H54 (cell line): ENCODE measurements around the gene SYNE2.
"Not testable (repeated sequence)": the region's sequence is repeated elsewhere in the genome, so short reads cannot be mapped to it uniquely, and the experiment has no call there.

Experiments used
- DNase-seq: peaks from one replicate; pipeline ENCODE4 v3.0.0; 2011; ENCODE audit warnings: low spot score, mixed read lengths; ENCODE audit not compliant: insufficient read length
- FAIRE-seq: peaks from 3 replicates; lab custom pipeline; 2011; peaks lifted over from hg19 to GRCh38; lab: Jason Lieb, UNC
- POLR2A ChIP-seq: IDR thresholded peaks from 2 replicates; pipeline ENCODE4 v1.6.1; 2011; ENCODE audit warnings: low read depth, mild to moderate bottlenecking, low read length

Gene SYNE2

DNA sequence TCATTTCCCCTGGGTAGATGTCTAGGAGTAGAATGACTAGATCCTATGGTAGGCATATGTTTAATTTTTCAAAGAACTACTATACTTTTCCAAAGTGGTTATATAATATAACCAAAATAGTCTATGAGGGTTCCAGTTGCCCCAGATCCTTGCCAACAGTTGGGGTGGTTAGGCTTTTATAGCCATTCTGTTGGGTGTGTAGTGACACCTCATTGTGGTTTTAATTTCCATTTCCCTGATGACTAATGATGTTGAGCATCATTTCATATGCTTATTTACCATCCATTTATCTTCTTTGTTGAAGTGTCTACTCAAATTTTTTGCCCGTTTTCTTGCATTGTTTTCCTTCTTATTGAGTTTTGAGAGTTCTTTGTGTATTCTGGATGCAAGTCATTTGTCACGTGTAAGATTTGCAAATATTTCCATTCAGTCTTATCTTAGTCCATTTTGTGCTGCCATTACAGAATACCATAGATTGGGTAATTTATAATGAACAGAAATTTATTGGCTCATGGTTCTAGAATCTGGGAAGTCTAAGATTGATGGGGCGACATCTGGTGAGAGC lies 4.7 kb downstream of the SYNE2 start:
- TF ChIP-seq POLR2A: no peak
- DNase-seq: no peak
- peak; percentile 92 for FAIRE-seq

DNA sequence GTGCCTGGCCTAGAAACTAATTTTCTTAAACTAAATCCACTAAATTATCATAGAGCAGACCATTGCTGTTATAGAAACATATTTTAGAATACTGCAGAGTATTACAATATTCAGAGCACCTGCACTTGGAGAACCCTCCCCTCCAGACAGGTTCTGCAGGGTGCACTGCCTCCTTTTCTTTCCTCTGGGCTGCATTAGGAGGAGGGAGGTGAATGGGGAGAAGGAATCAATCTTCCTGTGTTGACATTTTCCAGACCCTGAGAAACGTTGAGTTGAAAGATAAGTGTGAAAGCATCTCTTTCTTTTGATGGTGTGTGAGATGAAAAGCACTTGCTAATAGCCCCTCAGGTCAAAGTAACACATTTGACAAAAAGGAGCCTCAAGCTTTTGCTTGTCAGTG lies 7.3 kb downstream of the SYNE2 start:
- no peak for TF ChIP-seq POLR2A
- FAIRE-seq: peak; percentile 6
- no peak for DNase-seq

DNA sequence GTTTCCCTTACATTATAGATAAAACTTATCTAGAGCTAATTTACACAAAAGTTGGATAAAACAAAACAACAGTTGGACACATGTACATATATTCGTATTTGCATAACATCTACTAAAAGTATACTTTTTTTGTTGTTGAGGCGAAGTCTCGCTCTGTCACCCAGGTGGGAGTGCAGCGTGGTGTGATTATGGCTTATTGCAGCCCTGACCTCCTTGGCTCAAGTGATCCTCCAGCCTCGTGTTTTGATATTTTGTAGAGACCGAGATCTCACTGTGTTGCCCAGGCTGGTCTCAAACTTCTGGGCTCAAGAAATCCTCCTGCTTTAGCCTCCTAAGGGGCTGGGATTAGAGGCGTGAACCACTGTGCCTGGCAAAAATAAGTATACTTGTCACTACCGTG lies 9.4 kb downstream of the SYNE2 start:
- FAIRE-seq: no peak
- DNase-seq: no peak
- TF ChIP-seq POLR2A: no peak

DNA sequence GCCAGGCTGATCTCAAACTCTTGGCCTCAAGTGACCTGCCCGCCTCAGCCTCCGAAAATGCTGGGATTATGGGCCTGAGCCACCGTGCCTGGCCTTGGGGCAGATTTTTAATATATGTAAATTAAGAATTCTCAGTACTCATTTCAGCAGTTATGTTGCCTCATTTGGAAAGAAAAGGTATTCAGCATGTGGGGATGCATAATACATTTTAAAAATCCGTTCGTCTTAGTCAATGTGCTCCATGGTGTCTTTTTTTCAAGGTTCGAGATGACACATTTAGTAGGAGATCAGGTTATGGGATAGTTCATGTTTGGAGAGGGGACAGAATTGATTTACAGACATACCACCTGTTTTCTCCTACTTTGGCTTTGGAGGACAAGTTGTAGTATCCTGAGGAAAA lies 10.2 kb downstream of the SYNE2 start:
- TF ChIP-seq POLR2A: no peak
- FAIRE-seq: peak; percentile 6
- no peak for DNase-seq

DNA sequence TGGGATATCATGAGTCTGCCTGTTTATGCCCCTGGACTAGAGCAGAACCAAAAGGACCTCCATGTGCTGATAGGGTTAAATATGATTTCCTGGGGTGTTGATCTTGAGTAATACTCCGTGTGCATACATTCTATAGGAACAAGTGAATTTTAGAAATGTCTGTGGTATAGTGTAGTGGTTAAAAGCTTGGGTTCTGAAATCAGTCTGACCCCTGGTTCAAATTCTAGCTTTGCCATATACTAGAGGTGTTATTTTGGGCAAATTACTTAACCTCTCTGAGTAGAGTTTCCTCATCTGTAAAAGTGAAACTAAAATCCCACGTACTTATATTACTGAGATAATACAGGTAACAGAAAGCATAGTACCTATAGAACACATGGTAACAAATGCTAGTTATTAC lies 12.0 kb downstream of the SYNE2 start:
- DNase-seq, FAIRE-seq: not testable (repeated sequence)

DNA sequence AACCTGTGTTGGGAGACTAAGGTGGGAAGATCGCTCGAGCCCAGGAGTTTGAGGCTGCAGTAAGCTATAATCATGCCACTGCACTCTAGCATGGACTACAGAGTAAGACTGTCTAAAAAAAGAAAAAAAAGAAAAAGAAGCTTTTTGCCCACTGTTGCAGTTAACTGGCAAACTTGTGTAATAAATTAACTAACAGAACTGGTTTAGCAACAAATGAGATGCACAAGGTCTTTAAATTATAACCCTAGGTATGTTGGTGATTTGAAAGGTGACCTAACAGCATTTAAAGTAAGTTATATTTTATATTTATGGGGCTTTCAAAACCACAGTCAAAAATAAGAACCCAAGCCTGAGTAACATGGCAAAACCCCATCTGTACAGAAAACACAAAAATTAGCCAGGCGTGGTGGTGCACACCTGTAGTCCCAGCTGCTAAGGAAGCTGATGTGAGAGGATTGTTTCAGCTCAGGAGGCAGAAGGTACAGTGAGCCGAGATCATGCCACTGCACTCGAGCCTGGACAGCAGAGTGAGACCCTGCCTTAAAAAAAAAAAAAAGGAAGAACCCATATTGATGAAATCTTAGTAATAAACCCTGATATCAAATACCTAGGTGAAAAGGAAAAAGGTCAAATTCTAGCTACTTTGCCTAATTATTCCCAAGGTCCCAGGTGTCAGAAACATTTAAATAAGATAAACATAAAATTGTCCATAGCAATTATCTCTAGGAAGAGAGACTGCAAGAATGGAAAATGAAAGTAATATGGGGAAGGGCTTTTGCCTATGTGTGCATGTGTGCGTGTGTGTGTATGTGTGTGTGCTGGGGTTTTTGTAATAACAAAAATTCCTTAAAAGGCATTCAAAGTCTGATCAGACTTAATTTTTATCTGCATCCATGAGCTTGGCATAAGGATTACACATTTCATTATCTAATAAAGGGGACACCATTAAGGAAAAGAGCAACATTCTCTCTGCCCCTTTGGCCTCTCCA lies 15.4 kb downstream of the SYNE2 start:
- no peak for FAIRE-seq
- no peak for TF ChIP-seq POLR2A
- DNase-seq: no peak

DNA sequence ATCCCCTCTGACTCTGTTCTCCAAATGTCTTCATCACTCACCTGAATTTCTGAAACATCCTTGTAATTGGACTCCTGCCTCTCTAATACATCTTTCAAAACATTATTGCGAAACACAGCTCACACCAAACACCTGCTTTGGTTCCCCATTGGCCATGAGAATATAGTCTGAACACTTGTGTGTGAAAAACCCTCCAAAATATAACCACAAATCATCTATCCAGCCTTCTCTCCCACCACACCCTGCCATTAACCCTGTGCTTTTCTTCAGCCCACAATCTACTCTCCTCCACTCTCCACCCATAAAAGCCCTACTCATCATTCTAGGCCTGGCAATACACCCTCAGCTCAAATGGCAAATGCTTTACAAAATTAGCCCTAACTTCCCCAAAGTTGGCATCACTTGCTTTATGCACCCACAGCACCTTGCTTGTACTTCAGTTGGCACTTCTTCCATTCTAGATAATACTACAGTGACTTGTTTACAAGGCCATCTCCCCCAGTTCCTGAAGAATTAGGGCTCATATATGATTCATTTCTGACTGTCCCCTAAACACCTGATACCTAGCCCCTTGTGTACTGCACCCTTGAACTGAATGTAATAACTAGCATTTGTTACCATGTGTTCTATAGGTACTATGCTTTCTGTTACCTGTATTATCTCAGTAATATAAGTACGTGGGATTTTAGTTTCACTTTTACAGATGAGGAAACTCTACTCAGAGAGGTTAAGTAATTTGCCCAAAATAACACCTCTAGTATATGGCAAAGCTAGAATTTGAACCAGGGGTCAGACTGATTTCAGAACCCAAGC lies 17.3 kb downstream of the SYNE2 start:
- peak; percentile 100 for FAIRE-seq
- DNase-seq: not testable (repeated sequence)

DNA sequence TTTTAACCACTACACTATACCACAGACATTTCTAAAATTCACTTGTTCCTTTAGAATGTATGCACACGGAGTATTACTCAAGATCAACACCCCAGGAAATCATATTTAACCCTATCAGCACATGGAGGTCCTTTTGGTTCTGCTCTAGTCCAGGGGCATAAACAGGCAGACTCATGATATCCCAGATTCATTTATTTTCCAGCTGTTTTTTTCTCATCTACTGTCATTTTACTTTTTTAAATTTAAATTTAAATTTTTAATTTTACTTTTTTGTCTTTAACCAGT lies 17.9 kb downstream of the SYNE2 start:
- not testable (repeated sequence) for DNase-seq, FAIRE-seq

DNA sequence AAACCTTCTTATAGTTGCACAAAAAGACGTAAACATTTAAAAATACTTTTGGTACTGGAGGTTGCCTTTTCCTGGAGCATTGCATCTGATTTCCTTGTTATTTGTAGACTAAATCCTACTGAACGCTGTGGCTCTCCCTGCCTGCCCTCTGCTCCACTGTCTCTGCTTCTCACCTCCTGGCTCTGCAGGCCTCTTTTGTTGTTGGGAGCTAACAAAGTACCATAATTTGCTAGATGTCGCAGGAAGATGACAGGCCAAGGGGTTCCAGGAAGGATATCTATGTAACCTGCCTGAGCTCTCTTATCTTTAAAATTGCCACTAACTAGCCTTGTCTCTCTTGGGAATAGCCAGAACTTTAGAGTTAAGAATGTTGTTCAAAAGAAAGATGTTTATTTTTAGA lies 21.4 kb downstream of the SYNE2 start:
- no peak for TF ChIP-seq POLR2A
- DNase-seq (no peak), FAIRE-seq (peak; percentile 23)

DNA sequence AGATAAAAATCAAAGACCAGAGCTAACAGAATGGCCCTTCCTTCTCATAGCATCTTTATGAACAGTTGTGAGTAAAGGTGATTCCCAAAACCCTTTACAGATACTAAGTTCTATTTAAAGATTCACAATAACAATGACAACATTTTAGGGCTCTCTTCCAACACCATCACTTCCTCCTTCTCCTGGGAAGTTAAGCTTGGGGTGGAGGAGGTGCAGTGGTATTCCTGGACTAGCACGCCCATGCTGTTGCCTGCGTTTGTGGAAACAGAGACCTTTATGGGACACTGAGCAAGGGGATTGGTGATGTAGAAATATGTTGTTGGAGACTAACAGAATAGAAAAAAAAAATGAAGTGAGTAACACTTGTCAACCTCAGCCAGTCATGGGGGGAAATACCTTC lies 22.5 kb downstream of the SYNE2 start:
- peak; percentile 79 for FAIRE-seq
- no peak for DNase-seq
- TF ChIP-seq POLR2A: no peak

DNA sequence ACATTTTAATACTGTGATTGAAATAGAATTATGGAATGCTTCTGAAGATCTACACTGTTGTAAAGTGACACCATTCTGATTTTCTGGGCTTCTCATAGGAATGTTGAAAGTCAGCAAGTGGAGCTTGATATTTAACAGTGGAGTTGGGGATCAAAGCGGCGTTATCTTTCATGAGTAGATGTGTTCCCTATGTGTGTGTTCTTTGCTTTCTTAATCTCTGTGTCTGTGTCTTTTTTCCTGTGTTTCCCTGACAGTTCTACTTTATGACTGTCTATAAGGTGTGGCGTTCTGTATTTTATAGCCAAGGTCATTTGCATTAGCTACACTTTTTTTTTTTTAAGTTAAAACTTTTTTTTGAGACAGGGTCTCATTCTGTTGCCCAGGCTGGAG lies 24.7 kb downstream of the SYNE2 start:
- TF ChIP-seq POLR2A: no peak
- FAIRE-seq (no peak), DNase-seq (no peak)

DNA sequence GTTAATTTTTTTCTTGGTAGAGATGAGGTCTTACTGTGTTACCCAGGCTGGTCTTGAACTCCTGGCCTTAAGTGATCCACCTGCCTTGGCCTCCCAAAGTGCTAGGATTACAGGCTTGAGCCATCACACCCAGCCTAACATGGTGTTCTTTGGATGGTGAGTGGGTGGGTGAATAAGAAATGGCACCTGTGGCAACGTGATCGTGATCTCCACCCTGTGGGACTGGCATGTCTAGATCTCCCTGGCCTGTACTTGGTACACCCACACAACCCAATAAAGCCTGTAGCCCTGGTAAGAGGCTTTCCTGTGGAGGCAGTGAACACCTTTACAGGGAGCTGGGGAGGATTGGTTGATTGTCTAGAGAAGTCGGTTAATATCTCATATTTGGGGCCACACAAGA lies 25.2 kb downstream of the SYNE2 start:
- TF ChIP-seq POLR2A: no peak
- DNase-seq (no peak), FAIRE-seq (no peak)

DNA sequence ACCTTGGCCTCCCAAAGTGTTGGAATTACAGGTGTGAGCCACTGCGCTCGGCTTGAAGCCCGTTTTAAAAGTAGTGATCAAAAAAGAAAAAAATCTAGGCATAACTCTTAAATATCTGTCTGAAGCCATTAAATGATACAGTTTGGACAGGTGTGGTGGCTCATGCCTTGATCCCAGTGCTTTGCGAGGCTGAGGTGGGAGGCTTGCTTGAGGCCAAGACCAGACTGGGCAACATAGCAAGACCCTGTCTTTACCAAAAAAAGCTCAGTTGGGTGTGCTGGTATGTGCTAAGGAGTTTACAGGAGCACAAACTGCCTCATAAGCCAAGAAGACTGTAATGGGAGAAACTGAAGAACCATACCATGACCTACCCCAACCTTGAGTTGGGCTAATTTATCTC lies 26.0 kb downstream of the SYNE2 start:
- no peak for FAIRE-seq
- TF ChIP-seq POLR2A: no peak
- no peak for DNase-seq

DNA sequence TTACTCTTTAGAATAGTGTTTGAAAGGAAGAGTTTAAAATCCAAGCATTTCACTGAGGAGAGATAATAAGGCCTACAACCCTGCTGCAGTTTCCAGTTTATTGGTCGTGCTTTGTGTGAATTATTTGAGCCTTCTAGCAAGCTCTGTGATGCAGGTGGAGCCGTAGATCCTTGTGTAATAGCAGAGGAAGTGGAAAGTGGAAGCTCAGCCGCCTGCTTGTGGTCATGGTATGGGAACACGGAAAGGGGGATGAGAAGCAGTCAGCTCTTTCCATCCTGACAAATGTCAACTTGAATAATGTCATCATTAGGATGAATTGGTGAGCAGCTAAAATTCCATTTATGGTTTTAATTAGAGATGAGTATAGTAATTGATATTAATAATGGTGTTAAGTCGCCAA lies 29.1 kb downstream of the SYNE2 start:
- FAIRE-seq (no peak), DNase-seq (no peak)
- no peak for TF ChIP-seq POLR2A
